IPS DF 19.7 (cell line): ENCODE measurements around the gene HAL.

ENCODE experiments used
- DNase-seq: peaks from one replicate; pipeline ENCODE4 v3.0.0-alpha.2; 2013; ENCODE audit warnings: low read depth, low spot score

HAL gene

GRCh38 chr12:96007729-96008128 lies 11.6 kb upstream of the HAL start:
- DNase-seq, result no peak

GRCh38 chr12:96006727-96007126 lies 10.6 kb upstream of the HAL start:
- no peak for DNase-seq

GRCh38 chr12:96000858-96001257 lies 4.7 kb upstream of the HAL start:
- DNase-seq, result no peak

GRCh38 chr12:95999484-95999883 lies 3.3 kb upstream of the HAL start:
- no peak for DNase-seq

- DNase-seq, result no peak
Measured at GRCh38 chr12:95998611-95999286, 2.6 kb upstream of the HAL start.

GRCh38 chr12:95997911-95998510 lies 1.9 kb upstream of the HAL start:
- no peak for DNase-seq

GRCh38 chr12:95997276-95997675 lies 1.1 kb upstream of the HAL start:
- DNase-seq, result no peak

GRCh38 chr12:95995238-95996031 lies 709 bp downstream of the HAL start:
- no peak for DNase-seq

- DNase-seq, result no peak
Measured at GRCh38 chr12:95994476-95994875, 1.7 kb downstream of the HAL start.

- no peak for DNase-seq
Measured at GRCh38 chr12:95993907-95994306, 2.2 kb downstream of the HAL start.

GRCh38 chr12:95990136-95990535 lies 6.0 kb downstream of the HAL start:
- DNase-seq, result peak; percentile 7

GRCh38 chr12:95989504-95990123 lies 6.5 kb downstream of the HAL start:
- DNase-seq, result no peak

GRCh38 chr12:95988506-95989275 lies 7.5 kb downstream of the HAL start:
- no peak for DNase-seq

GRCh38 chr12:95986635-95987570 lies 9.2 kb downstream of the HAL start:
- DNase-seq, result no peak

GRCh38 chr12:95984682-95985081 lies 11.5 kb downstream of the HAL start:
- no peak for DNase-seq

GRCh38 chr12:95982602-95983001 lies 13.5 kb downstream of the HAL start:
- DNase-seq, result no peak

GRCh38 chr12:95980437-95980836 lies 15.7 kb downstream of the HAL start:
- no peak for DNase-seq

GRCh38 chr12:95978774-95979173 lies 17.4 kb downstream of the HAL start:
- DNase-seq, result no peak

- no peak for DNase-seq
Measured at GRCh38 chr12:95978351-95978750, 17.8 kb downstream of the HAL start.

- DNase-seq, result no peak
Measured at GRCh38 chr12:95977764-95978305, 18.3 kb downstream of the HAL start.
